Right lobe of liver (tissue), 4 donors: ENCODE measurements around the gene ZDHHC12.

Experiments
- CTCF ChIP-seq, 4 donors: fragments of 200-600 bp in 3 of 4; fragments of 450-650 bp in 1 of 4; IDR thresholded peaks; one replicate each; pipeline versions ENCODE4 v1.5.1 to v1.8.0; 2016 to 2022; ENCODE audit warnings: antibody characterized with exemption in 4 of 4, mild to moderate bottlenecking in 2 of 4
- POLR2A ChIP-seq: fragments of 450-650 bp; IDR thresholded peaks from one replicate; pipeline ENCODE4 v1.6.1; 2017; ENCODE audit warnings: antibody characterized with exemption, mild to moderate bottlenecking
- donor health status: DM: no; HTN: no; CAD: no.
- donor health status: DM: no; HTN: no; CAD: no.
- donor health status: DM: no; HTN: yes; CAD: no.

GRCh38 chr9:128689820-128690683, 33.9 kb downstream of the ZDHHC12 start:
- no peak for TF ChIP-seq POLR2A
- TF ChIP-seq CTCF (IDR thresholded peaks at IDR 0.05) = no peak
